ENCODE results near the gene CUEDC2. TPM values are rescaled to one million over a fixed set of nuclear protein-coding genes. Genes with fewer than 3 reads are reported as not detected.

Gene CUEDC2
- total and polyA plus RNA-seq, 10 of the 15 experiments (the other 5 are each of a cell fraction or from before 2014, with no cell fraction given) = 20.4 to 121 (median 75.0) TPM

- BruUV-seq (replicated peaks) = no TSS peak
- H3K4me2 ChIP-seq (ENCODE audit: control insufficient read depth, insufficient read depth) = no peak overlapping the region
- DNase-seq (ENCODE audit: low read depth, low spot score) (no peak), ATAC-seq (no peak), FAIRE-seq (no peak)
- H3K4me1 ChIP-seq (ENCODE audit: control insufficient read depth, insufficient read depth, low read length) = peaks cover 20% of the 10 kb centered on the region
- intact Hi-C loops (cut with micrococcal nuclease; ENCODE audit: unreplicated experiment) = no loop called here
- ChIA-PET SMC1A (ENCODE audit: uncharacterized antibody, unreplicated experiment) (interaction anchor here (0.8 to 3.5 kb wide), 3 partner anchors 19 to 171 kb away, joined by 3 to 15 read pairs (median 4); partner anchors contain the start of gene FBXL15), RAD21 (ENCODE audit: unreplicated experiment) (interaction anchor here (2.8 to 5.8 kb wide), 2 partner anchors 20 to 170 kb away, joined by 10 to 33 read pairs; partner anchors contain the start of gene FBXL15), POLR2A (interaction anchor here (0.9 kb wide), 1 partner anchor 13 kb away, joined by 3 read pairs; no protein-coding TSS in a partner anchor), CTCF (interaction anchor here (1.2 to 12.1 kb wide), 7 partner anchors 10 to 213 kb away, joined by 3 to 90 read pairs (median 7); partner anchors contain the start of gene FBXL15)
- no peaks in the 10 kb centered on the region for H3K27me3 ChIP-seq (replicated peaks in 1 of 2; ENCODE audit: control insufficient read depth in 2 of 2, insufficient read depth in 2 of 2, low read length in 1 of 2)
- peaks cover 4% of the 10 kb centered on the region; the same call in 1 of the 2 replicates for H4K20me1 ChIP-seq (ENCODE audit: control insufficient read depth, insufficient read depth)
- no peak overlapping the region for H3K27ac ChIP-seq (ENCODE audit: control insufficient read depth, insufficient read depth)
- no peak overlapping the region for H2AFZ ChIP-seq (ENCODE audit: control insufficient read depth, low read depth, low read length)
- H3K9me3 ChIP-seq (replicated peaks; ENCODE audit: control insufficient read depth, insufficient read depth, low read length) = no peaks in the 10 kb centered on the region; the same call in 2 of the 3 replicates
- TF ChIP-seq POLR2AphosphoS5 (IDR thresholded peaks at IDR 0.05; ENCODE audit: low read length) = peak; percentile 46
- TF ChIP-seq ZNF274 (IDR thresholded peaks at IDR 0.05; ENCODE audit: insufficient read depth, insufficient read length) = no peak
- peaks cover 20 to 41% of the 10 kb centered on the region in 2 experiments for H3K36me3 ChIP-seq (ENCODE audit: control insufficient read depth in 2 of 2, insufficient read depth in 2 of 2, low read length in 1 of 2)
- in situ Hi-C loops (cut with MboI) = no loop called here
- 90% methylated on average over 16 of the region's 22 CpGs for WGBS (ENCODE audit: insufficient coverage, insufficient replicate concordance, low lambda C conversion rate, missing lambda C conversion rate)
- H3K79me2 ChIP-seq (ENCODE audit: control insufficient read depth, insufficient read depth, low read length) = peaks cover 43% of the 10 kb centered on the region
- H3K9ac ChIP-seq (ENCODE audit: control insufficient read depth, insufficient read depth, low read length) = no peak overlapping the region
- no peak overlapping the region for H3K4me3 ChIP-seq
Observed at GRCh38 chr10:102400598-102401341, 31.6 kb downstream of the CUEDC2 start.

- CTCF ChIA-PET = interaction anchor here (1.2 to 12.1 kb wide), 15 partner anchors 9 to 213 kb away, joined by 3 to 90 read pairs (median 7); partner anchors contain the start of genes C10orf95, CUEDC2 and FBXL15
- WGBS (ENCODE audit: insufficient coverage, insufficient replicate concordance, low lambda C conversion rate, missing lambda C conversion rate) = 82% methylated on average over 17 of the region's 17 CpGs
- Histone ChIP-seq H4K20me1 (ENCODE audit: control insufficient read depth, insufficient read depth) (peaks cover 4% of the 10 kb centered on the region; the same call in 1 of the 2 replicates), H3K4me2 (ENCODE audit: control insufficient read depth, insufficient read depth) (peak overlapping the region; percentile 90), H3K4me3 (peak overlapping the region; percentile 47; the same call in 1 of the 2 replicates), H3K9ac (ENCODE audit: control insufficient read depth, insufficient read depth, low read length) (no peak overlapping the region), H3K9me3 (replicated peaks; ENCODE audit: control insufficient read depth, insufficient read depth, low read length) (no peaks in the 10 kb centered on the region; the same call in 2 of the 3 replicates), H3K79me2 (ENCODE audit: control insufficient read depth, insufficient read depth, low read length) (peaks cover 48% of the 10 kb centered on the region), H2AFZ (ENCODE audit: control insufficient read depth, low read depth, low read length) (no peak overlapping the region), H3K36me3 (ENCODE audit: control insufficient read depth in 2 of 2, insufficient read depth in 2 of 2, low read length in 1 of 2) (peaks cover 20 to 41% of the 10 kb centered on the region in 2 experiments), H3K27me3 (replicated peaks in 1 of 2; ENCODE audit: control insufficient read depth in 2 of 2, insufficient read depth in 2 of 2, low read length in 1 of 2) (no peaks in the 10 kb centered on the region), H3K27ac (ENCODE audit: control insufficient read depth, insufficient read depth) (no peak overlapping the region; the same call in 1 of the 2 replicates), H3K4me1 (ENCODE audit: control insufficient read depth, insufficient read depth, low read length) (peaks cover 20% of the 10 kb centered on the region)
- FAIRE-seq = no peak
- no peak for ATAC-seq
- intact Hi-C loops (cut with micrococcal nuclease; ENCODE audit: unreplicated experiment) (no loop called here), in situ Hi-C loops (cut with MboI) (no loop called here)
- TF ChIP-seq SP1 (IDR thresholded peaks at IDR 0.05; ENCODE audit: low read depth, low read length) (no peak), POLR2A (IDR thresholded peaks at IDR 0.05; ENCODE audit: low read depth, low read length) (peak; percentile 12; the same call in 1 of the 2 replicates)
- POLR2A ChIA-PET = interaction anchor here (0.9 to 1.1 kb wide), 3 partner anchors 13 to 52 kb away, joined by 3 to 6 read pairs (median 3); no protein-coding TSS in a partner anchor
- no peak for DNase-seq (ENCODE audit: low read depth, low spot score)
- BruUV-seq (replicated peaks) = no TSS peak
- SMC1A ChIA-PET (ENCODE audit: uncharacterized antibody, unreplicated experiment) = interaction anchor here (0.5 to 3.5 kb wide), 5 partner anchors 17 to 183 kb away, joined by 3 to 15 read pairs (median 3); partner anchors contain the start of gene FBXL15
- RAD21 ChIA-PET (ENCODE audit: unreplicated experiment) = interaction anchor here (1.1 to 5.8 kb wide), 4 partner anchors 21 to 184 kb away, joined by 3 to 33 read pairs (median 6); partner anchors contain the start of gene FBXL15
Observed at GRCh38 chr10:102400076-102400475, 32.3 kb downstream of the CUEDC2 start.
